GM12891 (cell line): ENCODE results near the gene RNU4-1.

Source experiments
- POLR2A ChIP-seq: IDR thresholded peaks from 2 replicates; pipeline ENCODE4 v1.6.1; 2011; ENCODE audit warnings: low read depth, low read length, control low read depth
- POLR2AphosphoS5 ChIP-seq: IDR thresholded peaks from 2 replicates; pipeline ENCODE4 v1.6.1; 2011; ENCODE audit warnings: low read depth, low read length, control low read depth
- SPI1 ChIP-seq: IDR thresholded peaks from 2 replicates; pipeline ENCODE4 v1.6.1; 2011; ENCODE audit warnings: low read depth, low read length, control low read depth
- TAF1 ChIP-seq: IDR thresholded peaks from 2 replicates; pipeline ENCODE4 v1.6.1; 2011; ENCODE audit warnings: low read depth, low read length, control low read depth

- TF ChIP-seq POLR2A (no peak), TAF1 (no peak), POLR2AphosphoS5 (no peak), SPI1 (no peak)
Observed at GRCh38 chr12:120290609-120291305, 2.3 kb downstream of the RNU4-1 start.
